Measurements from ENCODE around the gene TRAP1.

Gene TRAP1

DNA sequence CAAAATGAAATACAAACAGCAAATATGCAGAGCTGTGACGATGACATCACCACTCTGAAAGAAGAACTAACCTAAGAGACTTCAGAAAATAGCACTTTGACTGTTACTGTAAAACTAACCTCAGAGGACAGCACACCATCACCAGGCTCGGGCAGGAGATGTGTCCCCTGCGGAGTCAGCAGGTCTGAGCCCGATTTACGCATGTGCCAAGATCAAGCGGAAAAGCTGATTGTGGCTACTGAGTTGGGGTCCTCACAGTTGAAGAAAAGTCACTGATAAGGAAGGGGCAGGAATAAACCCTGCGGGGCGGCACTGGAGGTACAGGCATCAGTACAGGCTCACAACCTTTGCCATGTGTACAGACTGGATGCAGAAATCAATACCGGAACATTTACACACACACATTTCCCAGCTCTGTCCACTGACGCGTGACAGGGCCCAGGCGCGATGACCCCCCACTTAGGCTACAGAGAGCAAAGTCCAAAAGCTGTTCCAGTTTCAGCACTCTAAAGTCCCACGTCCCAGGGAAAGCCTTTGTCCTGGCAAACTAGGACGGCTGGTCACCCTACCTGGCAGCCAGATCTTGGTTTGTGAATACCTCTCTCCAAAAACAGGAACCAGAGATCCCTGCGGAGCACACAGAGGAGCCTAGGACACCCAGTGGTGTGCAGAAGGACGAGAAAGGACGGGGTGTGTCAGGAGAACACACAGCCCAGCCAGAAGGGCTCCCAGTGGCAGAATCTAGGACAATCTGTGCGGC lies 21.5 kb downstream of the TRAP1 start:
- TF ChIP-seq, protein P1, sequence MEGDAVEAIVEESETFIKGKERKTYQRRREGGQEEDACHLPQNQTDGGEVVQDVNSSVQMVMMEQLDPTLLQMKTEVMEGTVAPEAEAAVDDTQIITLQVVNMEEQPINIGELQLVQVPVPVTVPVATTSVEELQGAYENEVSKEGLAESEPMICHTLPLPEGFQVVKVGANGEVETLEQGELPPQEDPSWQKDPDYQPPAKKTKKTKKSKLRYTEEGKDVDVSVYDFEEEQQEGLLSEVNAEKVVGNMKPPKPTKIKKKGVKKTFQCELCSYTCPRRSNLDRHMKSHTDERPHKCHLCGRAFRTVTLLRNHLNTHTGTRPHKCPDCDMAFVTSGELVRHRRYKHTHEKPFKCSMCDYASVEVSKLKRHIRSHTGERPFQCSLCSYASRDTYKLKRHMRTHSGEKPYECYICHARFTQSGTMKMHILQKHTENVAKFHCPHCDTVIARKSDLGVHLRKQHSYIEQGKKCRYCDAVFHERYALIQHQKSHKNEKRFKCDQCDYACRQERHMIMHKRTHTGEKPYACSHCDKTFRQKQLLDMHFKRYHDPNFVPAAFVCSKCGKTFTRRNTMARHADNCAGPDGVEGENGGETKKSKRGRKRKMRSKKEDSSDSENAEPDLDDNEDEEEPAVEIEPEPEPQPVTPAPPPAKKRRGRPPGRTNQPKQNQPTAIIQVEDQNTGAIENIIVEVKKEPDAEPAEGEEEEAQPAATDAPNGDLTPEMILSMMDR (IDR thresholded peaks at IDR 0.05; ENCODE audit: low read depth, low read length), result no peak
- no peak overlapping the region for H3K4me3 ChIP-seq (ENCODE audit: low read depth, low read length)

DNA sequence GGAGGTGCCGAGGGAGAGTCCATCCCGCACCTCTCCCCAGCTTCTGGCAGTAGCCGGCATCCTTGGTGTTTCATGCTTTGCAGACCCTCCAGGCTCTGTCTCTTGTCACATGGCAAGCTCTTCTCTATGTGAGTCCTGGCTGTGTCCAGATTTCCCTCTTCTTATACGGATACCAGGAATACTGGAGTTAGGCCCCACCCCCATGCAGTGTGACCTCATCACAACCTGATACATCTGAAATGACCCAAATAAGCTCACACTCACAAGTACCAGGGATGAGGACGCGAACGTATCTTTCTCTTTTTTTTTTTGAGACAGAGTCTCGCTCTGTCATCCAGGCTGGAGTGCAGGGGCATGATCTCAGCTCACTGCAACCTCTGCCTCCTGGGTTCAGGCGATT lies 23.3 kb downstream of the TRAP1 start:
- H3K4me3 ChIP-seq (ENCODE audit: low read depth, low read length), result no peak overlapping the region
- TF ChIP-seq, protein P1 (IDR thresholded peaks at IDR 0.05; ENCODE audit: low read depth, low read length), result no peak

DNA sequence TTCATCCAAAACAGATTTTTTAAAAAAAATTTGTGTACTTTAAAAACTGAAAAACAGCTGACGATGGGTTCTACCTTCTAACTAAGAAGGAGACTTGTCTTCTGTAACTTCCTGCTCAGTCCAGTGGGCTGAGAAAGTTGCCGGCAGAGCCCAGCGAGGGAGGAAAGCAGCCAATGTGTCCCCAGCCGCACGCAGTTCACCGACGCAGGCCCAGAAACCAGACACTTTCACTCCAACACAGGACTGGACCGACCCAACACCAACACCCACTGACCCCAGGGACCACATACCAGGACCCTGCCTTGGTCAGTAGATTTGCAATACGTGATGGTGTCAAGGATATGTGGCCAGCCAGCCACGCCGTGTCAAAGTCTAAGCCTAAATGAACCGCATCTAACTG lies 25.6 kb downstream of the TRAP1 start:
- TF ChIP-seq, protein P1 (IDR thresholded peaks at IDR 0.05; ENCODE audit: low read depth, low read length), result no peak
- no peak overlapping the region for H3K4me3 ChIP-seq (ENCODE audit: low read depth, low read length)

DNA sequence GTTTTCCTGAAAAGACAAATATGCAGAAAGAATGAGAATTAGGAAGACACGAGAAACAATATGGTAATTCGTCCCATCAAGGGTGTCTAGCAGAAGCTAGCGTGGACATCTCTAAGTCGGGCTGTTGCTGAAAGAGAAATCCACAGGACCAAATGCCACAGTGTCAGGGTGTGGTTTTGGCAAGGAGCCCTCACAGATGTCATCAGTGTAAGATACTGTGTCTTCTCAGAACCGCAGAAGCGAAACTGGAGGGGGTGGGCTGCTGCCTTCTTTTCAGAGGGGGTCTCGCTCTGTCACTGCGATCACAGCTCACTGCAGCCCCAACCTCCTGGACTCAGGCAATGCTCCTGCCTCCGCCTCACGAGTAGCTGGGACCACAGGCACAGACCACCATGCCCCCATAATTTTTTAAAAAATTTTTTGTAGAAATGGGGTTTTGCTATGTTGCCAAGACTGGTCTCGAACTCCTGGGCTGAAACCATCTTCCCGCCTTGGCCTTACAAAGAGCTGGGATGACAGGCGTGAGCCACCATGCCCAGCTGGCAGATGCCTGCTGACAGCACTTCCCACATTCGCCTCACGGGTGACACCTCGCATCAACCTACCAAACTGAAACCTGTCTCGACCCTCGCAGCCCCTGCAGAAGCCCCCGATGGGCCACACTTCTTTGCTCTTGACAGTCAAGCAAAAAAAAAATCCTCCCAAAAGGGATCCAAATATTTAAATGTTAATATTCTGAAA lies 26.2 kb downstream of the TRAP1 start:
- TF ChIP-seq, protein P1 (IDR thresholded peaks at IDR 0.05; ENCODE audit: low read depth, low read length), result no peak
- no peak overlapping the region for H3K4me3 ChIP-seq (ENCODE audit: low read depth, low read length)

DNA sequence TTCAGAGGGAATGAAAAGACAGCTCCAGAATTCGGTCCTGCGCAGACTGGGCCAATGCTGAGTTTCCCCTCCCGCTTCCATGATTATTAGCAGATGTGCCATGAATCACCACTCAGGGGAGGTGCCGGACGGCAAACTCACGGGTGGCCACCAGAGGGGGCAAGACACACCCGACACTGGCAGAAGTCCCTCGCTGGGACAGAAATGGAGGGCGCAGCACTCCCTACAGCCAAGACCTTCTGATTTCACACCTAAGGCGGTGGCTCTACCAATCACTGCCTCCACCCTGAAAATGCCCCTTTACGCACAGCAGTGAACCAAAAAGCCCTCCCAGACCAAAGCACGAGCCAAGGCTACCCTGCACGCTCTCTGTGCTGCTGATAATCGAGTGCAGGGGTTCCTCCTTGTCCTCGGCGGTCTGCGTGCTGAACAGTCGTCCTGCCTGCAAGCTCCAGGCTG lies 26.8 kb downstream of the TRAP1 start:
- H3K4me3 ChIP-seq (ENCODE audit: low read depth, low read length), result no peak overlapping the region
- TF ChIP-seq, protein P1 (IDR thresholded peaks at IDR 0.05; ENCODE audit: low read depth, low read length), result peak; percentile 60

DNA sequence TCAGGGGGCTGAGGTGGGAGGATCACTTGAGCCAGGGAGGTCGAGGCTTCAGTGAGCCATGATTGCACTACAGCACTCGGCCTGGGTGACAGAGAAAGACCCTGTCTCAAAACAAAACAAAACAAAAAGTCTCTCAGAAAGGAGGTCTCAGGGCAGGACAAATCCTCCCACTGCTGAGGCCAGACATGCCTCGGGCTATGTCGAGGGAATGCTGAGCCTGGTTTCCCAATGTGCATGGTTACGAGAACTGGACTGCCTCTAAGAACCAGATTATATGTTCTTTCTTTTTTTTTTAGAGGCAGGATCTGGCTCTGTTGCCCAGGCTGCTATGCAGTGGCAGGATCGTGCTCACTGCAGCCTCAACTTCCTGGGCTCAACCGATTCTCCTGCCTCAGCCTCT lies 27.6 kb downstream of the TRAP1 start:
- no peak overlapping the region for H3K4me3 ChIP-seq (ENCODE audit: low read depth, low read length)
- TF ChIP-seq, protein P1 (IDR thresholded peaks at IDR 0.05; ENCODE audit: low read depth, low read length), result no peak

DNA sequence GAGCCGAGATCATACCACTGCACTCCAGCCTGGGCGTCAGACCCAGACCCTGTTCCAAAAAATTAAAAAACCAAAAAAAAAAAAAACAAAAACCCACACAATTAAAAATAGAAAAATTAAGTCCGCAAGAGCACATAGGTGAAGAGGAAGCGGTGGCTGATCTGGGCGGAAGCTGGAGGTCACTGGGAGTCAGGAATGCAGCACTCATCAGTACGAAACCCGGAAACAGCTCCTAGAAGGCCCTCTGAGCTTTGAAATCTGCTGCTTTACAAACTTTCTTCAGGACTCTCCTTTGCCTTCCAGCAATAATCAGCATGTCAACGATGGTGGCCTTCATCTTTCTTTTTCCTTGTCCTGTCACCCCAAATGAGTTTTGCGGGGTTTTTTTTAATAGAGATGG lies 29.5 kb downstream of the TRAP1 start:
- no peak overlapping the region for H3K4me3 ChIP-seq (ENCODE audit: low read depth, low read length)
- TF ChIP-seq, protein P1 (IDR thresholded peaks at IDR 0.05; ENCODE audit: low read depth, low read length), result no peak

All from WI38 (cell line).